ENCODE results near the gene MRM1. TPM values are rescaled to one million over a fixed set of nuclear protein-coding genes. Genes with fewer than 3 reads are reported as not detected.

Gene MRM1
- total RNA-seq, 1 donor from 2014 or later, result 3.6 TPM

DNA sequence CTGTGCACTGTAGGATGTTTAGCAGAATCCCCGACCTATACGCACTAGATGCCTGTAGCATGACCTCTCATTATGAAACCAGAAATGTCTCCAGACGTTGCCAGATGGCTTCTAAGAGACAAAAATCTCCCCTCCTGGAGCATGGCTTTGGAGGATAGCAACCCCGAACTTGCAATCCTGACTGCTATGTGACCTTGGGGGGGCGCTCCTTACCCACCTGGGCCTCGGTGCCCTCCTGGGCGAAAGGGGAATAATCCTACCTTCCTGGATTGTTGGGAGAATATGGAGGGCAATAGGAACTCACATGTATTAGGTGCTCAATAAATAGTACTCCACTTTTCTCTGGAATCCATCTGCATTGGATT, 8.1 kb downstream of the MRM1 start:
- no peaks in the 10 kb centered on the region for H3K27me3 Mint-ChIP-seq (ENCODE audit: unreplicated experiment)
- no peak overlapping the region for H3K4me3 Mint-ChIP-seq (ENCODE audit: unreplicated experiment)
- H3K27ac Mint-ChIP-seq (ENCODE audit: unreplicated experiment), result no peak overlapping the region
- H3K9me3 Mint-ChIP-seq (ENCODE audit: unreplicated experiment), result no peaks in the 10 kb centered on the region
- TF ChIP-seq CTCF (IDR thresholded peaks at IDR 0.05), result no peak
- H3K4me1 Mint-ChIP-seq (ENCODE audit: unreplicated experiment), result peaks cover 12% of the 10 kb centered on the region
- no peaks in the 10 kb centered on the region for H3K36me3 Mint-ChIP-seq (ENCODE audit: unreplicated experiment)
- DNase-seq (ENCODE audit: extremely low spot score, unreplicated experiment), result no peak

DNA sequence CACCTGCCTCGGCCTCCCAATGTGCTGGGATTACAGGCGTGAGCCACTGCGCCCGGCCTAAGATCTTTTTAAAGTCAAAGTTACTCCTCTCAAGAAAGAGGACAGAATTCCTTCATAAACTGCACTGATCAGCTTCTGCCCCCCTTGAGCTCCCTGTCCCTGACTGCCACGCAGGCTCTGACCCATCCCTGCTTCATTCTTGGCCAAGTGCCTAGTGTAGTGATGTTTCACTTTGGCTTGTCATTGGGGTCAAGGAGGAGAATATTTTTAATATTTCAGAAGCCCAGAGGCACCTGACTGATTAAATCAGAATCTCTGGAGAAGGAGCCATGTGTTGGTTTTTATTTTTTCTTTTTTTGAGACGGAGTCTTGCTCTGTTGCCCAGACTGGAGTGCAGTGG, 9.1 kb downstream of the MRM1 start:
- Mint-ChIP-seq H3K27me3 (ENCODE audit: unreplicated experiment) (no peaks in the 10 kb centered on the region), H3K4me3 (ENCODE audit: unreplicated experiment) (no peak overlapping the region), H3K9me3 (ENCODE audit: unreplicated experiment) (no peaks in the 10 kb centered on the region), H3K27ac (ENCODE audit: unreplicated experiment) (no peak overlapping the region), H3K36me3 (ENCODE audit: unreplicated experiment) (no peaks in the 10 kb centered on the region), H3K4me1 (ENCODE audit: unreplicated experiment) (peaks cover 15% of the 10 kb centered on the region)
- DNase-seq (ENCODE audit: extremely low spot score, unreplicated experiment), result no peak
- TF ChIP-seq CTCF (IDR thresholded peaks at IDR 0.05), result no peak

DNA sequence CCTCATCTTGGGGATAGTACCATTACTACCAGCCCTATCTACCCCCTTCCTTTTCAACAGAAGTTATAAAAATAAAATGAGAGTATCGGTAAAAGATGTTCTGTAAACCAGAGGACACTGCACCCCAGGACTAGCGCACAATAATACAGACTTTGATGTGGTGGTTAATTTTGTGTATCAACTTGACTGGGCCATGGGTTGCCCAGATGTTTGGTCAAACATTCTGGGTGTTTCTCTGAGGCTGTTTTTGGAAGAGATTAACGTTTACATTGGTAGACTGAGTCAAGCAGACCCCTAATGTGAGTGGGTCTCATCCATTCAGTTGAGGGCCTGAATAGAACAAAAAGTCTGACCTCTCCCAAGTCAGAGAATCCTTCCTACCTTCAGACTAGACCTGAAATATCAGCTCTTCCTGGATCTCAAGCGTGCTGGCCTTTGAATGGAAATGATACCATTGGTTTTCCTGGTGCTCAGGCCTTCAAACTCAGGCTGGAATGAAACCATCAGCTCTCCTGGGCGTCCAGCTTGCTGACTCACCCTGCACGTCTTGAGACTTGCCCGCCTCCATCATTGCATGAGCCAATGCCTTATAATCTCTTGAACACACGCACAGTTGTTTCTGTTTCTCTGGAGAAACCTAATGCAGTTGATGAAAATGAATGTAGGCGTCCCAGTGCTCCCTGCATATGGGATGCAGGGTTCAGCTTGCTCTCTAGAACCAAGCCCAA, 10.1 kb downstream of the MRM1 start:
- DNase-seq (ENCODE audit: extremely low spot score, unreplicated experiment), result no peak
- Mint-ChIP-seq H3K9me3 (ENCODE audit: unreplicated experiment) (no peaks in the 10 kb centered on the region), H3K4me3 (ENCODE audit: unreplicated experiment) (no peak overlapping the region), H3K27ac (ENCODE audit: unreplicated experiment) (no peak overlapping the region), H3K27me3 (ENCODE audit: unreplicated experiment) (no peaks in the 10 kb centered on the region), H3K36me3 (ENCODE audit: unreplicated experiment) (no peaks in the 10 kb centered on the region), H3K4me1 (ENCODE audit: unreplicated experiment) (peaks cover 15% of the 10 kb centered on the region)
- TF ChIP-seq CTCF (IDR thresholded peaks at IDR 0.05), result no peak

DNA sequence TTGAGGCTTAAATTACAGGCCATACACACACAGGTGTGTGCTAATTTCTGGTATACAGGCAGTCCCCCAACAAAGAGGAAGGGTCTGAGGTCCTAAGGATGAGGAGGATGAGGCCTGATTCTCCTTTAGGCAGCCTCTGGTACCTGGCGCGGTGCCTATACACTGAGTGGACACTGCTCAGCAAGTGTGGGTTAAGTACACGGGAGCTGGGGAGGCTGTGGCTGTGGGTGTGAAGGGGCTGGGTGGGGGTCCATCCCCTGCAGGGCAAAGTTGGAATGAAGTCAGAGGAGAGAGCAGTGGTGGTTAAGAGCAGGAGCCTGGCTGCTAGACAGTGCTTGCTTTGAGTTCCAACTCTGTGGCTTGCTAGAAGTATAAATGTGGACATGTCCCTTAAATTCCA, 10.9 kb downstream of the MRM1 start:
- TF ChIP-seq CTCF (IDR thresholded peaks at IDR 0.05), result no peak
- peaks cover 15% of the 10 kb centered on the region for H3K4me1 Mint-ChIP-seq (ENCODE audit: unreplicated experiment)
- no peak for DNase-seq (ENCODE audit: extremely low spot score, unreplicated experiment)
- H3K4me3 Mint-ChIP-seq (ENCODE audit: unreplicated experiment), result no peak overlapping the region
- H3K9me3 Mint-ChIP-seq (ENCODE audit: unreplicated experiment), result no peaks in the 10 kb centered on the region
- H3K27me3 Mint-ChIP-seq (ENCODE audit: unreplicated experiment), result no peaks in the 10 kb centered on the region
- H3K27ac Mint-ChIP-seq (ENCODE audit: unreplicated experiment), result no peak overlapping the region
- no peaks in the 10 kb centered on the region for H3K36me3 Mint-ChIP-seq (ENCODE audit: unreplicated experiment)

DNA sequence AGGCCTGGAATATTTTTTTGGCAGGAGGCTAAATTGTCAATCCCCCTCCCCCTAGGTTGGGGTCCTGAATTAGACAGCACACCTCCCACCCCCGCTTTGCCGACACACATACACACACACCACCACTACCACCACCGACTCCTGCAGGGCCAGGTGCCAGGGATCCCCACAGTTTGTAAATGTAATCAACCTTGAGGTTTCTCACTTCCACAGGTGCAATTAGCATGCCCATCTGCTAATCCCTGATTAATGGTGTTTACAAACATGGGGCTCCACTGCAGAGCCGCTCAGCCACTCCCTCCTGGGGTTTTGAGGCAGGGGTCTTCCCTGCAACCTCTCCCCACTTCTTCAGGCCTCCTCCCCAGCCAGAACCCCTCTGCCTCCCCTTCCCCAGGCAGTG, 11.8 kb downstream of the MRM1 start:
- H3K27me3 Mint-ChIP-seq (ENCODE audit: unreplicated experiment), result no peaks in the 10 kb centered on the region
- no peaks in the 10 kb centered on the region for H3K36me3 Mint-ChIP-seq (ENCODE audit: unreplicated experiment)
- H3K4me1 Mint-ChIP-seq (ENCODE audit: unreplicated experiment), result peaks cover 12% of the 10 kb centered on the region
- H3K4me3 Mint-ChIP-seq (ENCODE audit: unreplicated experiment), result no peak overlapping the region
- TF ChIP-seq CTCF (IDR thresholded peaks at IDR 0.05), result no peak
- H3K9me3 Mint-ChIP-seq (ENCODE audit: unreplicated experiment), result no peaks in the 10 kb centered on the region
- no peak overlapping the region for H3K27ac Mint-ChIP-seq (ENCODE audit: unreplicated experiment)
- DNase-seq (ENCODE audit: extremely low spot score, unreplicated experiment), result no peak
